ENCODE measurements around the gene UNC5A.
A peak's percentile ranks its signal among the peaks of the same experiment; 100 is the strongest.

UNC5A gene

GRCh38 chr5:176810081-176810597, at the start of gene UNC5A:
UNC5A (plus strand) TSS chr5:176810559; CDS start chr5:176810751, 192 bp downstream.
- DNase-seq (ENCODE audit: low read depth in 2 of 3, low spot score in 1 of 3): peak; percentile 10 to 55 (median 49)

- DNase-seq (ENCODE audit: low read depth in 2 of 3, low spot score in 1 of 3): no peak
Observed at GRCh38 chr5:176761755-176762154, 48.6 kb upstream of the UNC5A start.

- DNase-seq (ENCODE audit: low read depth in 2 of 3, low spot score in 1 of 3): no peak
Observed at GRCh38 chr5:176762489-176762888, 47.9 kb upstream of the UNC5A start.

DNA sequence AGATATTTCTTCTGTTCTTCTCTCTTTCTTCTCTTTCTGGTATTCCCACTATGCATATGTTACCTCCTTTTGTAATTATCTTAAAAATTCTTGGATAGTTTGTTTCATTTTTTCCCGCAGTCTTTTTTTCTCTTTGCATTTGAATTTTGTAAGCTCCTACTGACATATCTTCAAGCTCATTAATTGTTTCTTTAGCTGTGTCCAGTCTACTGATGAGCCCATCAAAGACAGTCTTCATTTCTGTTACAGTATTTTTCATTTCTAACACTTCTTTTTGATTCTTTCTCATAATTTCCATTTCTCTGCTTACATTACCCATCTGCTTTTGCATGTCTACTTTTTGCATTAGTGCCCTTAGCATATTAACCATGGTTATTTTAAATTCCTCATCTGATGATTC, 44.7 kb upstream of the UNC5A start:
- DNase-seq (ENCODE audit: low read depth in 2 of 3, low spot score in 1 of 3): no peak

- no peak for DNase-seq (ENCODE audit: low read depth in 2 of 3, low spot score in 1 of 3)
Observed at GRCh38 chr5:176768174-176768970, 42.0 kb upstream of the UNC5A start.

- no peak for DNase-seq (ENCODE audit: low read depth in 2 of 3, low spot score in 1 of 3)
Observed at GRCh38 chr5:176769911-176770310, 40.4 kb upstream of the UNC5A start.

- DNase-seq (ENCODE audit: low read depth in 2 of 3, low spot score in 1 of 3): no peak
Observed at GRCh38 chr5:176770431-176770830, 39.9 kb upstream of the UNC5A start.

GRCh38 chr5:176771102-176771845, 39.1 kb upstream of the UNC5A start:
- DNase-seq (ENCODE audit: low read depth in 2 of 3, low spot score in 1 of 3): no peak

- DNase-seq (ENCODE audit: low read depth in 2 of 3, low spot score in 1 of 3): no peak
Observed at GRCh38 chr5:176772271-176773210, 37.8 kb upstream of the UNC5A start.

DNA sequence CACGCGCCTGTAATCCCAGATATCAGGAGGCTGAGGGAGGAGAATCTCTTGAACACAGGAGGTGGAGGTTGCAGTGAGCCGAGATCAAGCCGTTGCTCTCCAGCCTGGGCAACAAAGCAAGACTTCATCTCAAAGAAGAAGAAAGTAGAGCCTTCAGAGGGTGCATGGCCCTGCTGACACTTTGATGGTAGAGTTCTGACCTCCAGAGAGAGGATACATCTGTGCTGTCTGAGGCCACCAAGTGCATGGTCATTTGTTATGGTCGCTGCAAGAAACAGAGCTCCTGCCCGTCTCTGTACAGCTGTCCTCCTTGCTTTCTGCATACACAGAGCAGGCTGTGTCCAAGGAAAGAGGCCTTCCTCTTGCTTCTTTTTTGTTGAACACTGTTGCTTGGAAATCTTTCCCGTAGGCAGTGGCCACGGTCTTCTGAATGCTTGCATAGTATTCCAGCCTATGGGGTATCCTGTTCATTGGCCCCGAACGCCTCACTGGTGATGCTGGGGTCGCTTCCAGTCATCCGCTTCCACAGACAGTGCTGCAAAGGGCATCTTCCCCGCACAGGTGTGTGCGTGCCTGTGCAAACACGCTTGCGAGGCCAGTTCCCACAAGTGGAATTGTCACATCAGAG, 36.8 kb upstream of the UNC5A start:
- no peak for DNase-seq (ENCODE audit: low read depth in 2 of 3, low spot score in 1 of 3)

GRCh38 chr5:176774216-176775171, 35.9 kb upstream of the UNC5A start:
- no peak for DNase-seq (ENCODE audit: low read depth in 2 of 3, low spot score in 1 of 3)

GRCh38 chr5:176775409-176775808, 35.0 kb upstream of the UNC5A start:
- no peak for DNase-seq (ENCODE audit: low read depth in 2 of 3, low spot score in 1 of 3)

DNA sequence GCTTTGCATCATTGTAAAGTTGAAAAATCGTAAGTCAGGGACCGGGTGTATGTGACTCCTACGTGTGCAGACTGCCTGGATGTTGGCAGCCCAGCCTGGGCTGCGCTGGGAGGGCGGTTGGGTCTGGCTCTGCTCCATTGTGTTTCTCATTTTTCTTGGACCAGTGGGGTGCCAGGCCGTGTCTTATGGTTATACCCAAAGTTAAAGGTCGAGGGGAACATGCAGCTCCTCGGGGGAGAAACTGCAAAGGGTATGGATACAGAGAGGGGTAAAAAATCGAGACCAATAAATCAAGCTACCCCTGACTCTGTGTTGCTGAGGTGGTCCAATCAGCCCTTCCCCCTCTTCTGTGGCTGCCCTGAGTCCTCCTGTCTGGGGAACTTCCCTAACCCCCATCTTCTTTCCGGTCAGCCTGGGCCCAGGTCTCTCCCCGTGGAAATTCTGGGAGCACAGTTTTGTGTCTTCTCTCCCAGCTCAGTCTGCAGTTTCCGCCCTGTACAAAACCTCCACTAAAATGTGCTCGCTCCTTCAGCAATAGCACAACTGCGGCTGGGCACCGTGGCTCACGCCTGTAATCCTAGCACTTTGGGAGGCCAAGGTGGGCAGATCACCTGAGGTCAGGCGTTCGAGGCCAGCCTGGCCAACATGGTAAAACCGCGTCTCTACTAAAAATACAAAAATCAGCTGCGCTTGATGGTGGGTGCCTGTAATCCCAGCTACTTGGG, 34.1 kb upstream of the UNC5A start:
- DNase-seq (ENCODE audit: low read depth in 2 of 3, low spot score in 1 of 3): no peak

- DNase-seq (ENCODE audit: low read depth in 2 of 3, low spot score in 1 of 3): no peak
Observed at GRCh38 chr5:176776916-176777315, 33.4 kb upstream of the UNC5A start.

GRCh38 chr5:176778921-176779465, 31.4 kb upstream of the UNC5A start:
- DNase-seq (ENCODE audit: low read depth in 2 of 3, low spot score in 1 of 3): no peak

DNA sequence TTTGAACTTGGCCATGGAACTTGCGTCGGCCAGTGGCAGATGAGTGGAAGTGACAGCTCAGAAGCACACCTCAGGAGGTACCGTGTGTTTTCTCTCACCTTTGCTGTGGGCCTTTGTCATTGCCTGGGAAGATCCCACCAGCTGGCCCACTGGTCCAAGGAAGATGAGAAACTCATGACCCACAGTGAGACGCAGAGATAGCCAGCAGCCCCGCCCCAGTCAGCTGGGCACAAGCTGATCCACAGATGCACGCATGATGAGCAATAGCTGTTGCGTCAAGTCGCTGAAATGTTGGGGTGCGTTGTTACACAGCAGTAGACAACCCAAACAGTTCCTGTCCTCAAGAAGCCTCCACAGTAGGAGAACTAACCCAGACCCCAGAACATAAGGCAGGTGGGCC, 30.8 kb upstream of the UNC5A start:
- no peak for DNase-seq (ENCODE audit: low read depth in 2 of 3, low spot score in 1 of 3)

GRCh38 chr5:176780176-176781053, 29.9 kb upstream of the UNC5A start:
- no peak for DNase-seq (ENCODE audit: low read depth in 2 of 3, low spot score in 1 of 3)

DNA sequence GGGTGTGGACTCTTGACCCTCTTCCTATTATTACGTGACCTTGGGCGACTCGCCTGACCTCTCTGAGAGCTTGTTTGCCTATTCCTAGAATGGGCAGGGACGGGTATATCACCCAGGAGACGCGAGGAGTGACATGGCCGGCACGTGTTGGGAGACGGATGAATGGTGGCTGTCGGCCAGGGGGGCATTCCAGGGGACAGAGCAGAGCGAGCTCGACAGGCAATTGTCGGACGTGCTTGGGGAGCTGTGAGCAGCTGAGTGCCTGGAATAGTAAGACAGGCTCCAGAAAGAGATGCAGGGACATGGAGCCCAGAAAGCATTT, 29.3 kb upstream of the UNC5A start:
- no peak for DNase-seq (ENCODE audit: low read depth in 2 of 3, low spot score in 1 of 3)

All from stimulated activated CD4-positive, alpha-beta T cell treated with anti-CD3 and anti-CD28 coated beads, Interleukin-12 subunit alpha, Interleukin-12 subunit beta, amount 100 ng/mL, for 48 hours (primary cell).